ENCODE data around the gene SFSWAP. TPM values are rescaled to one million over a fixed set of nuclear protein-coding genes. Genes with fewer than 3 reads are reported as not detected.

The SFSWAP gene
- total and polyA plus RNA-seq, 2 of the 8 experiments (the other 6 are each of a cell fraction or from before 2014, with no cell fraction given) = 36.5 to 49.5 TPM

DNA sequence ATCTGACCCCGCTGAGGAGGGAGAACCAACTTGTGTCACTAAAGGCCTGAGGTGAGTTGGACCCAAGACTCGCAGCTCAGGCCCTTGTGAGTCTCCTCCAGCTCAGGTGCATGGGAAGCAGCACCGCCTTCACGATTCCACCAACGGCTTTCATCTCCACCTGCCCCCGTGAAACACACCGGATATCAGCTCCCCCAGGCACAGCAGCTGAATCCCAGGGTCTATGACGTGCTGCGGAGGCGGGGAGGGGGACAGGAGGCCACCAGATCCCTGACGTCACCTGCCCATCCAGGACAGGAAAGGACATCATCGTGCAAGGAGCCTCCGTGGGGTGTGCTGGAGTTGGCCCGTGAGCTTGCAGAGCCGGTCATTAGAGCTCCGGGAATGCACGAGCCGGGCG lies 18.5 kb upstream of the SFSWAP start:
- no peak overlapping the region for H3K9ac ChIP-seq (replicated peaks in 1 of 4; ENCODE audit: extremely low read depth in 1 of 4, low read depth in 3 of 4, low read length in 3 of 4)
- no peak overlapping the region for H3K56ac ChIP-seq (replicated peaks; ENCODE audit: insufficient read length, low read depth, low read length)
- no peaks in the 10 kb centered on the region for H3K27me3 ChIP-seq (replicated peaks in 1 of 4; ENCODE audit: control insufficient read depth in 3 of 4, extremely low read depth in 1 of 4, insufficient read depth in 3 of 4, low read length in 3 of 4)
- no peak overlapping the region for H2BK5ac ChIP-seq (ENCODE audit: low read depth, low read length)
- H3K27ac ChIP-seq (ENCODE audit: low read depth, low read length) = no peak overlapping the region
- no peak overlapping the region for H3K23ac ChIP-seq (ENCODE audit: insufficient read length)
- no peak overlapping the region for H2BK20ac ChIP-seq (ENCODE audit: low read length)
- H4K8ac ChIP-seq (ENCODE audit: extremely low read depth, insufficient read depth, low read length) = no peak overlapping the region
- 0 out of 2 replicates have a peak overlapping the region, but pooled peaks have one; percentile 9 for H2BK12ac ChIP-seq (ENCODE audit: low read depth, low read length)
- 92% methylated on average over 19 of the region's 19 CpGs; no CpG with 5 or more reads in 1 of the 2 experiments for WGBS, 2 experiments (ENCODE audit: extremely low coverage in 1 of 2, insufficient coverage in 1 of 2, insufficient read length in 1 of 2, insufficient replicate concordance in 2 of 2, low coverage in 1 of 2, low lambda C conversion rate in 2 of 2, missing lambda C conversion rate in 1 of 2)
- no peak overlapping the region for H2AK5ac ChIP-seq (ENCODE audit: low read depth, low read length)
- no peak overlapping the region; the same call in 1 of the 2 replicates for H2AFZ ChIP-seq (ENCODE audit: low read length)
- POLR2A ChIA-PET (ENCODE audit: partially characterized antibody) = interaction anchor here (1.3 to 1.4 kb wide), 2 partner anchors 17 to 19 kb away, joined by 3 to 4 read pairs; partner anchors contain the start of gene SFSWAP
- no peak overlapping the region for H4K5ac ChIP-seq (ENCODE audit: insufficient read length, low read depth, low read length)
- no peak overlapping the region for H3K4me3 ChIP-seq (ENCODE audit: extremely low read depth in 1 of 4, insufficient read depth in 2 of 4, low read depth in 3 of 4, low read length in 4 of 4)
- peaks cover 0 to 2% of the 10 kb centered on the region in 2 experiments for H4K20me1 ChIP-seq (replicated peaks in 1 of 2; ENCODE audit: control insufficient read depth in 1 of 2, insufficient read depth in 2 of 2, low read length in 2 of 2)
- no peak overlapping the region for H3K14ac ChIP-seq (ENCODE audit: insufficient read length)
- FAIRE-seq = no peak
- no peaks in the 10 kb centered on the region; a peak in 1 of 4 replicates for H3K9me3 ChIP-seq (ENCODE audit: insufficient read depth in 2 of 2, low read depth in 1 of 2, low read length in 1 of 2)
- peak in 1 of 2 experiments; percentile 34 for DNase-seq (ENCODE audit: low read depth in 1 of 2, low spot score in 2 of 2)
- H4K91ac ChIP-seq (replicated peaks; ENCODE audit: insufficient read length, low read length) = no peak overlapping the region
- H3K4ac ChIP-seq (replicated peaks; ENCODE audit: insufficient read length, low read depth, low read length) = no peak overlapping the region
- no peak overlapping the region for H3K18ac ChIP-seq (ENCODE audit: extremely low read depth, low read length)
- peaks cover 15% of the 10 kb centered on the region; the same call in 1 of the 2 replicates for H3K23me2 ChIP-seq (ENCODE audit: low read depth, low read length)
- H3K36me3 ChIP-seq (ENCODE audit: control insufficient read depth in 2 of 4, insufficient read depth in 4 of 4, low read length in 3 of 4) = no peaks in the 10 kb centered on the region
- no peak overlapping the region for H2BK120ac ChIP-seq (replicated peaks; ENCODE audit: low read depth, low read length)
- H2BK15ac ChIP-seq (ENCODE audit: low read length) = no peak overlapping the region
- CTCF ChIA-PET (ENCODE audit: partially characterized antibody) = interaction anchor here (0.8 to 1.4 kb wide), 3 partner anchors 10 to 17 kb away, joined by 3 to 4 read pairs (median 3); no protein-coding TSS in a partner anchor
- peaks cover 0 to under 1% (median under 1%) of the 10 kb centered on the region in 4 experiments; a peak in 1 of 7 replicates for H3K4me1 ChIP-seq (replicated peaks in 1 of 4; ENCODE audit: control insufficient read depth in 3 of 4, insufficient read depth in 4 of 4, low read length in 3 of 4)
- H3K4me2 ChIP-seq (ENCODE audit: insufficient read depth in 1 of 2, low read depth in 2 of 2, low read length in 2 of 2) = no peak overlapping the region
- H3K79me2 ChIP-seq (ENCODE audit: control insufficient read depth in 1 of 2, insufficient read depth in 2 of 2, low read length in 2 of 2) = no peaks in the 10 kb centered on the region
- H3K79me1 ChIP-seq (ENCODE audit: low read depth, low read length) = no peaks in the 10 kb centered on the region
- TF ChIP-seq POLR2AphosphoS5 (IDR thresholded peaks at IDR 0.05; ENCODE audit: low read depth, low read length) (no peak), SUZ12 (IDR thresholded peaks at IDR 0.05; ENCODE audit: low read length) (no peak), TAF7 (optimal IDR thresholded peaks at IDR 0.05; ENCODE audit: borderline replicate concordance, low read depth, low read length) (no peak), SIX5 (IDR thresholded peaks at IDR 0.05; ENCODE audit: low read depth, low read length) (no peak), SRF (IDR thresholded peaks at IDR 0.05; ENCODE audit: low read depth, low read length) (no peak), SP2 (IDR thresholded peaks at IDR 0.05; ENCODE audit: low read length) (no peak), RXRA (IDR thresholded peaks at IDR 0.05; ENCODE audit: insufficient read depth, low read depth, low read length) (no peak), TAF1 (IDR thresholded peaks at IDR 0.05; ENCODE audit: low read depth, low read length) (no peak), EP300 (IDR thresholded peaks at IDR 0.05; ENCODE audit: borderline replicate concordance in 1 of 2, low read depth in 2 of 2, low read length in 2 of 2) (no peak), TEAD4 (IDR thresholded peaks at IDR 0.05; ENCODE audit: low read depth, low read length) (no peak)
- TF ChIP-seq, protein P1, sequence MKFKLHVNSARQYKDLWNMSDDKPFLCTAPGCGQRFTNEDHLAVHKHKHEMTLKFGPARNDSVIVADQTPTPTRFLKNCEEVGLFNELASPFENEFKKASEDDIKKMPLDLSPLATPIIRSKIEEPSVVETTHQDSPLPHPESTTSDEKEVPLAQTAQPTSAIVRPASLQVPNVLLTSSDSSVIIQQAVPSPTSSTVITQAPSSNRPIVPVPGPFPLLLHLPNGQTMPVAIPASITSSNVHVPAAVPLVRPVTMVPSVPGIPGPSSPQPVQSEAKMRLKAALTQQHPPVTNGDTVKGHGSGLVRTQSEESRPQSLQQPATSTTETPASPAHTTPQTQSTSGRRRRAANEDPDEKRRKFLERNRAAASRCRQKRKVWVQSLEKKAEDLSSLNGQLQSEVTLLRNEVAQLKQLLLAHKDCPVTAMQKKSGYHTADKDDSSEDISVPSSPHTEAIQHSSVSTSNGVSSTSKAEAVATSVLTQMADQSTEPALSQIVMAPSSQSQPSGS (IDR thresholded peaks at IDR 0.05; ENCODE audit: low read length) = no peak
